ENCODE results near the gene INSL6. TPM values are rescaled to one million over a fixed set of nuclear protein-coding genes. Genes with fewer than 3 reads are reported as not detected.

INSL6 gene
- total RNA-seq, 3 donors from 2014 or later, result not detected

DNA sequence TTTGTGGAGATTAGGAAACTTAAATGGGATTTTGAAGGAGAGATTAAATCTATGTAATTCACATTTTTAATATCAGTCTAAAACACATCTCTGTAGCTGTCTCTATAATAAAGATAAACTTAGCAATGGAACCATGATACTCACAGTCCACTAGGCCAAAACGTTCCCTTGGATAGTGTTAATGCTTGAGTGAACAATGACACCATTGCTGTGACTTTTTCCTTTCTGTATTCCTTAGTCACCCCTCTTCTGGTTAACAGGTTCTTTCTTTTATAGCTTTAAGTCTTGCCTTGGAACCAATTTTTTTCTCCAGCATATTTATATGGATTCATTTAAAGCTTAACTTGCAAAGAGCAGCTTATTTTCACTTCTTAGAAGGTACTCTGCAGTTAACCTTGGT lies 63.3 kb downstream of the INSL6 start:
- peaks cover 0 to 6% of the 10 kb centered on the region in 2 donors for H3K9me3 ChIP-seq
- H3K27ac ChIP-seq, result no peak overlapping the region
- no peaks in the 10 kb centered on the region for H3K4me1 ChIP-seq
- no peak overlapping the region for H3K4me3 ChIP-seq
- DNase-seq (ENCODE audit: low spot score in 2 of 2), result no peak
- TF ChIP-seq POLR2A (IDR thresholded peaks at IDR 0.05), result no peak
- no peak for TF ChIP-seq CTCF (IDR thresholded peaks at IDR 0.05)
- intact Hi-C loops (cut with DNase I; ENCODE audit: low total_unique reads), result no loop called here
- H3K36me3 ChIP-seq, result peaks cover 8% of the 10 kb centered on the region
- H3K27me3 ChIP-seq, result no peaks in the 10 kb centered on the region

DNA sequence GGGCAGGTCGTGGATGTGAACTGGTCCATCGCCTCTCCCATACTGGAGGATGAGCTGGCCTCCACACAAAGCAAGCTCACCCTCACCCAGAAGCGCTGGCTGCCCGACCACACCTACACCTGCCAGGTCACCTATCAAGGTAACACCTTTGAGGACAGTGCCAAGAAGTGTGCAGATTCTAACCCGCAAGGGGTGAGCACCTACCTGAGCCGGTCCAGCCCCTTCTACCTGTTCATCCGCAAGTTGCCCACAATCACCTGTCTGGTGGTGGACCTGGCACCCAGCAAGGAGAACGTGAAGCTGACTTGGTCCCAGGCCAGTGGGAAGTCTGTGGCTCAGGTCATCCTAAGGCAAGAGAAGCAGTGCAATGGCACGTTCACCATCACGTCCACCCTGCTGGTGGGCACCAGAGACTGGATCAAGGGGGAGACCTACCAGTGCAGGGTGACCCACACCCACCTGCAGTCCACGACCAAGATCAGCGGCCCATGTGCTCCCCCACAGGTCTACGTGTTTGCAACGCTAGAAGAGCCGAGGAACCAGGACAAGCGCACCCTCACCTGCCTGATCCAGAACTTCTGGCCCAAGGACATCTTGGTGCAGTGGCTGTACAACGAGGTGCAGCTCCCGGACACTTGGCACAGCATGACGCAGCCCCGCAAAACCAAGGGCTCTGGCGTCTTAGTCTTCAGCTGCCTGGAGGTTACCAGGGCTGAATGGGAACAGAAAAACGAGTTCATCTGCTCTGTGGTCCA lies 71.3 kb downstream of the INSL6 start:
- DNase-seq (ENCODE audit: low spot score in 2 of 2), result no peak
- intact Hi-C loops (cut with DNase I; ENCODE audit: low total_unique reads), result no loop called here
- Histone ChIP-seq H3K27me3 (no peaks in the 10 kb centered on the region), H3K9me3 (peaks cover 11 to 24% of the 10 kb centered on the region in 2 donors), H3K4me1 (no peaks in the 10 kb centered on the region), H3K27ac (no peak overlapping the region), H3K36me3 (peaks cover 12% of the 10 kb centered on the region), H3K4me3 (no peak overlapping the region)
- TF ChIP-seq CTCF (IDR thresholded peaks at IDR 0.05) (no peak), POLR2AphosphoS5 (IDR thresholded peaks at IDR 0.05) (no peak), POLR2A (IDR thresholded peaks at IDR 0.05) (no peak)

Other genes with a start within 250 kb of the INSL6 start
- 10 to 100 TPM; 28.8 to 46.9 (median 35.4) TPM for gene JAK2, start 200.4 kb downstream of the INSL6 start, total RNA-seq
- gene INSL4, start 45.8 kb upstream of the INSL6 start, total RNA-seq, result not detected
- gene RLN2, start 119.1 kb upstream of the INSL6 start, total RNA-seq, result 1 to 10 TPM in 2 of 3 donors, not detected in 1; 1.6 to 6.9 TPM
- gene RLN1, start 154.2 kb upstream of the INSL6 start, total RNA-seq, result 1 to 10 TPM in 2 of 3 donors, under 1 TPM in 1; 0.48 to 1.3 (median 1.2) TPM

Data from breast epithelium (tissue), 4 donors.